GM04504 (cell line): ENCODE data around the gene IFIT2.
"Not testable (repeated sequence)": the region's sequence is repeated elsewhere in the genome, so short reads cannot be mapped to it uniquely, and the experiment has no call there.

Experiments
- DNase-seq: peaks from one replicate; pipeline ENCODE4 v3.0.0-alpha.2; 2012; ENCODE audit warnings: low read depth

IFIT2 gene

DNA sequence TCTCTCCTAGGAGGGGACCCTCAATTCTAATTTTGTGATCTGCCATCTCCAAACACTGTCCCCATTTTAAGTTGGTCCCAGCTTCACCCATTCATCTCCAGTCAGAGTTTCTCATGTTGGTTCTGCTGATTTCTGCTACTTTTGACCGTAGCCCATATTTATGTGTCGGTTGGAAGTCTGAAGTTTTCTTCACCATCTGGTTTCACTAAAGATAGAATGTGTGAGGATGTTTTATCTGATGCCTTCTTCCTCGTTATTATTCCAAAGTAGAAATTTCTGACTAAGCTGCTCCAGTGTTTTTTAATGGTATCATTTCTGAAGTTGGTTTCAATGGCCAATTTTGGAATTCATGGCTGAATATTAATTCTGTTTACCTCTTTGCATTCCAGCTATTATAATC, 21.3 kb upstream of the IFIT2 start:
- no peak for DNase-seq

GRCh38 chr10:89281606-89282395, 20.0 kb upstream of the IFIT2 start:
- no peak for DNase-seq

DNA sequence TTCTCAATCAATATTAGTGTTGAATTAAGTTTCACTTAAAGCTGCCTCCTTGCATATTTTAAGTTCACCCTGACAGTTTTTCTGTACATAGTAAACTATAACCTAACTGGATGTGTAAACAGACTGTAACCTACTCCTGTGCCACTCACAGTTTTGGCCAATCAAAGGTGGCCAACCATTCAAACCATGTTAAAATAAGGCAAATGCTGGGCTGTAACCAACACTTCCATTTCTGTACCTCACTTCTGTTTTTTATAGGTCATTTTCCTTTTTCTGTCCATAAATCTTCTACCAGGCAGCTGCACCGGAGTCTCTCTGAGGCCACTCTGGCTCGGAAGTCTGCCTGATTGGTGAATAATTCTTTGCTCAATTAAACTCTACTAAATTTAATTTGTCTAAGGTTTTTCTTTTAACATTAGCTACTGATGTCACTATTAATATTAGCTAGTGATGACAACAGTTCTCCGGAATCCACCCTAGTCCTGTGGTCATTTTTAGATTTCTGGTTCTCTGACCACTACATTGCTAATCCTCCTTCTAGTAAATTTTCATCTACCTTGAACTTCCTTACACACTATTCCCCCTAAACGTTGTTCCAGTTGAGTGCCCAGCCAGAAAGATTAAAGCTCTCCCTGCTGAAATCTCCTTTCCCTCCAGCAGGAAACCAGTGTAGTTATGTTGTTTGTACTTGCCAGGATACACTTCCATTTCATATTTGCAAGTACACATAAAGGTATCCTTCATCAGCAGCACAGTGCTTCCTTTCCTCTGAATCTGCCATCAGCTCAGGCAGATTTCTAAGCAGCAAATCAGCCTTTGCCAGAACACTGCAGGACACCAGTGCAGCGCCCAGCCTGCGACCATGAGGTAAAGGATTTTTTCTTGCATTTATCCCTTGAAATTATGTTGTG, 18.6 kb upstream of the IFIT2 start:
- DNase-seq = no peak

DNA sequence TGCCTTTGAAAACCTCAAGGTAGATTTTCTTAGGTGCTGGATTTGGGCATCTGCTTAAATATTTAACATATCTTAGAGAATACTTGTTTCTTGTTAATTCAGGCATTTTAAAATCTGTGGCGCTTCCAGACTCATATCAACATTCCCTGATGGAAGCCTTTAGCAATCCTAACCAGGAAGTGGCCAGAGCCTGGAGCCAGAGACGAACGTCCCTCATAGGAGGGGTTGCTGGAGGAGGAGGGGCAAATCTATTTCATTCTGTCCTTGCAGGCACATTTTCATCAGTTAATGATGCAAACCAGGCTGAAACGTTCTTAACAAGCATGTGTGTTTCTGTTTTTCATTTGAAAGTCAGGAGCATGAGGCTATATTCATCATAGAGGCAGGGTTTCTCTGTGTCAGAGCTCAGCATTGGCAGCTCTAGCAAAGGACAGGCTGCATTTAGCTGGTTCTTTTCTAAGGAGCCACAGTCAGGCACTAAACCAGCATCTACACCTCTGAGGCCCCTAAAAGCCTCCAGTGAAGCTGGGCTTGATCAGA, 17.8 kb upstream of the IFIT2 start:
- DNase-seq = peak; percentile 92

- not testable (repeated sequence) for DNase-seq
Measured at GRCh38 chr10:89284711-89285110, 17.1 kb upstream of the IFIT2 start.

GRCh38 chr10:89285303-89285702, 16.5 kb upstream of the IFIT2 start:
- DNase-seq = not testable (repeated sequence)

GRCh38 chr10:89294721-89295239, 7.1 kb upstream of the IFIT2 start:
- no peak for DNase-seq

DNA sequence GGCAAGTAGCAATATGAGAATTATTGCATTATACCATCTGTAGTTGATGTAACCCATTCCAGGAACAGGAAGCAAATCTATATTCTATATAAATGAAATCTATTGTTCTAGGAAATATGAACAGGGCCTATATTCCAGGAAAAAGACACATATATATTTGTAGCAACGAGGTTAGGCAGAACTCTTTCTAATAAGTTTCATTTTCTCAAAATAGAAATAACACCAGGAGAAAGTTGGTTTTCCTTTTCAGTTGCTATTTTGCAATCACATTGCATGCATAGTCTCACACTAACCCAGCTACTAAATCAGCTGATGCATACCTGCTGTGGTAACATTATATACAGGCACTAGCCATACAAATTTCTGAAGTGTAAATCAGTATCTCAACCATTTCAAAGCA, 6.2 kb upstream of the IFIT2 start:
- peak; percentile 60 for DNase-seq

DNA sequence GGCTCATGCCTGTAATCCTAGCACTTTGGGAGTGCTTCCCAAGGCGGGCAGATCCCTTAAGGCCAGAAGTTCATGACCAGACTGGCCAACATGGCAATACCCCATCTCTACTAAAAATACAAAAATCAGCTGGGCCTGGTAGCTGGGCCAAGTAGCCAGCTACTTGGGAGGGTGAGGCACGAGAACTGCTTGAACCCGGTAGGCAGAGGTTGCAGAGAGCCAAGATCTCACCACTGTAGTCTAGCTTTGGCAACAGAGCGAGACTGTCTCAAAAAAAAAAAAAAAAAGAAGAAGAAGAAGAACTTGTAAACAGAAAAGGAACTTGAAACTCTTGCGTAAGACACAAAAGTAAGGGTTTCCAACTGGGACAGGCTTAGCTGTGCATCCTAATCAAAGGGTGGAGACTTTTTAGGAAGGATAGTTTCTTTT, 5.6 kb upstream of the IFIT2 start:
- peak; percentile 49 for DNase-seq

- DNase-seq = no peak
Measured at GRCh38 chr10:89297356-89297755, 4.5 kb upstream of the IFIT2 start.

GRCh38 chr10:89297791-89298190, 4.1 kb upstream of the IFIT2 start:
- DNase-seq = no peak

DNA sequence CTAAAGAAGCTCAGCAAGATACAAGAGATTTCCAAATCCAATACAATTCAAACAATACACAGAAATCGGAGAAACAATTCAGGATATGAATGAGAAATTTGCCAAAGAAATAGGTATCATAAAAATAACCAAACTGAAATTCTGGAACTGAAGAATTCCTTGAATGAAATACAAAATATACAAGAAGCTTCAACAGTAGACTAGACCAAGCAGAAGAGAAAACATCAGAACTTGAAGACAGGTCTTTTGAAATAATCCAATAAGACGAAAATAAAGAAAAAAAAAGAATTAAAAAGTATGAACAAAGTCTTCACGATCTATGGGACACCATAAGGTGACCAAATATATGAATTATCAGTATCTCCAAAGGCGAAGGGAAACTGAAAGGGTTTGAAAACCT, 2.8 kb upstream of the IFIT2 start:
- DNase-seq = no peak

- DNase-seq = no peak
Measured at GRCh38 chr10:89301232-89301631, 614 bp upstream of the IFIT2 start.

GRCh38 chr10:89302625-89303024, 779 bp downstream of the IFIT2 start:
- DNase-seq = no peak

- DNase-seq = no peak
Measured at GRCh38 chr10:89303161-89303560, 1.3 kb downstream of the IFIT2 start.

GRCh38 chr10:89304026-89304425, 2.2 kb downstream of the IFIT2 start:
- DNase-seq = no peak

- DNase-seq = no peak
Measured at GRCh38 chr10:89304446-89304845, 2.6 kb downstream of the IFIT2 start.

- no peak for DNase-seq
Measured at GRCh38 chr10:89304925-89305324, 3.1 kb downstream of the IFIT2 start.

- DNase-seq = no peak
Measured at GRCh38 chr10:89305766-89306433, 4.1 kb downstream of the IFIT2 start.

DNA sequence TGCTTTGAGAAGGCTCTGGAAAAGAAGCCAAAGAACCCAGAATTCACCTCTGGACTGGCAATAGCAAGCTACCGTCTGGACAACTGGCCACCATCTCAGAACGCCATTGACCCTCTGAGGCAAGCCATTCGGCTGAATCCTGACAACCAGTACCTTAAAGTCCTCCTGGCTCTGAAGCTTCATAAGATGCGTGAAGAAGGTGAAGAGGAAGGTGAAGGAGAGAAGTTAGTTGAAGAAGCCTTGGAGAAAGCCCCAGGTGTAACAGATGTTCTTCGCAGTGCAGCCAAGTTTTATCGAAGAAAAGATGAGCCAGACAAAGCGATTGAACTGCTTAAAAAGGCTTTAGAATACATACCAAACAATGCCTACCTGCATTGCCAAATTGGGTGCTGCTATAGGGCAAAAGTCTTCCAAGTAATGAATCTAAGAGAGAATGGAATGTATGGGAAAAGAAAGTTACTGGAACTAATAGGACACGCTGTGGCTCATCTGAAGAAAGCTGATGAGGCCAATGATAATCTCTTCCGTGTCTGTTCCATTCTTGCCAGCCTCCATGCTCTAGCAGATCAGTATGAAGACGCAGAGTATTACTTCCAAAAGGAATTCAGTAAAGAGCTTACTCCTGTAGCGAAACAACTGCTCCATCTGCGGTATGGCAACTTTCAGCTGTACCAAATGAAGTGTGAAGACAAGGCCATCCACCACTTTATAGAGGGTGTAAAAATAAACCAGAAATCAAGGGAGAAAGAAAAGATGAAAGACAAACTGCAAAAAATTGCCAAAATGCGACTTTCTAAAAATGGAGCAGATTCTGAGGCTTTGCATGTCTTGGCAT, 4.8 kb downstream of the IFIT2 start:
- no peak for DNase-seq

- DNase-seq = no peak
Measured at GRCh38 chr10:89307269-89307577, 5.4 kb downstream of the IFIT2 start.
